PC-9 (cell line): ENCODE results near the gene GABARAP.

ENCODE experiments used
- EZH2 ChIP-seq: fragments of 200-600 bp; sonication (generic); IDR thresholded peaks from 2 replicates; pipeline ENCODE4 v1.8.0; 2017; ENCODE audit warnings: antibody characterized with exemption, low read depth
- TF ChIP-seq, protein P1 (sequence below): fragments of 200-600 bp; sonication (generic); conservative IDR thresholded peaks from 2 replicates; pipeline ENCODE4 v1.6.1; 2017; ENCODE audit warnings: mixed run types, antibody characterized with exemption, mild to moderate bottlenecking, moderate library complexity

DNA sequence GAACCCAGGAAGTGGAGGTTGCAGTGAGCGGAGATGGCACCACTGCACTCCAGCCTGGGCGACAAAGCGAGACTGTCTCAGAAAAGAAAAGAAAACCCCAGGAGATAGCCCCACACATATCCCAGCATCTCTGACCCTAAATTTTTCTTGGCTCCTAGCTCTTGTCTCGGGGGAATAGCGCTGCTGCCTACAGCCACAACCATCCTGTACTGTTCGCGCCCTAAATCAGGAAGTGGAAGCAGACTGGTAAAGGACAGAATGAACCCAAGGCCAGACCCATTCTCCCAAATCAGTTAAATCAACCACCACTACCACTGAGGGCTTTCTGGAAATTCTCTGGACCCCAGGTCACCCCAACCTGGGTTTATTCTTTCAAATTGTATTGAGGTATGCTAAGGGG, 7.6 kb upstream of the GABARAP start:
- TF ChIP-seq, protein P1, sequence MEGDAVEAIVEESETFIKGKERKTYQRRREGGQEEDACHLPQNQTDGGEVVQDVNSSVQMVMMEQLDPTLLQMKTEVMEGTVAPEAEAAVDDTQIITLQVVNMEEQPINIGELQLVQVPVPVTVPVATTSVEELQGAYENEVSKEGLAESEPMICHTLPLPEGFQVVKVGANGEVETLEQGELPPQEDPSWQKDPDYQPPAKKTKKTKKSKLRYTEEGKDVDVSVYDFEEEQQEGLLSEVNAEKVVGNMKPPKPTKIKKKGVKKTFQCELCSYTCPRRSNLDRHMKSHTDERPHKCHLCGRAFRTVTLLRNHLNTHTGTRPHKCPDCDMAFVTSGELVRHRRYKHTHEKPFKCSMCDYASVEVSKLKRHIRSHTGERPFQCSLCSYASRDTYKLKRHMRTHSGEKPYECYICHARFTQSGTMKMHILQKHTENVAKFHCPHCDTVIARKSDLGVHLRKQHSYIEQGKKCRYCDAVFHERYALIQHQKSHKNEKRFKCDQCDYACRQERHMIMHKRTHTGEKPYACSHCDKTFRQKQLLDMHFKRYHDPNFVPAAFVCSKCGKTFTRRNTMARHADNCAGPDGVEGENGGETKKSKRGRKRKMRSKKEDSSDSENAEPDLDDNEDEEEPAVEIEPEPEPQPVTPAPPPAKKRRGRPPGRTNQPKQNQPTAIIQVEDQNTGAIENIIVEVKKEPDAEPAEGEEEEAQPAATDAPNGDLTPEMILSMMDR = no peak
- no peak for TF ChIP-seq EZH2
